Astrocyte (in vitro differentiated cells and primary cell): ENCODE results near the gene DSCAM. TPM values are rescaled to one million over a fixed set of nuclear protein-coding genes. Genes with fewer than 3 reads are reported as not detected.

ENCODE experiments used
- DNase-seq: peaks from one replicate; pipeline ENCODE4 v3.0.0-alpha.2; 2010; ENCODE audit warnings: low read depth
- FAIRE-seq: peaks from 2 replicates; lab custom pipeline; 2011; peaks lifted over from hg19 to GRCh38; lab: Jason Lieb, UNC
- H2AFZ ChIP-seq: 2 replicates; pipeline ENCODE4 v1.6.0; 2012; ENCODE audit warnings: low read depth, low read length, inconsistent platforms
- H3K27ac ChIP-seq: 2 replicates; pipeline ENCODE4 v1.5.1; 2011; ENCODE audit warnings: low read depth, low read length, inconsistent platforms
- H3K27me3 ChIP-seq: 2 replicates; pipeline ENCODE4 v1.6.0; 2011; ENCODE audit warnings: low read length, inconsistent platforms; ENCODE audit not compliant: insufficient read depth
- H3K36me3 ChIP-seq: 2 replicates; pipeline ENCODE4 v1.5.1; 2011; ENCODE audit warnings: low read length, inconsistent platforms; ENCODE audit not compliant: insufficient read depth
- H3K4me1 ChIP-seq: 2 replicates; pipeline ENCODE4 v1.5.1; 2011; ENCODE audit warnings: low read length, inconsistent platforms; ENCODE audit not compliant: insufficient read depth
- H3K4me2 ChIP-seq: 2 replicates; pipeline ENCODE4 v1.6.0; 2012; ENCODE audit warnings: low read length, inconsistent platforms
- H3K4me3 ChIP-seq: 2 replicates; pipeline ENCODE4 v1.5.1; 2011; ENCODE audit warnings: low read depth, mild to moderate bottlenecking, low read length, inconsistent platforms; ENCODE audit not compliant: insufficient read depth
- H3K79me2 ChIP-seq: 2 replicates; pipeline ENCODE4 v1.6.0; 2012; ENCODE audit warnings: mild to moderate bottlenecking, low read length, inconsistent platforms; ENCODE audit not compliant: insufficient read depth
- H3K9ac ChIP-seq: 2 replicates; pipeline ENCODE4 v1.6.0; 2012; ENCODE audit warnings: mild to moderate bottlenecking, low read length, inconsistent platforms
- H3K9me3 ChIP-seq: 2 replicates; pipeline ENCODE4 v1.5.1; 2012; ENCODE audit warnings: low read depth, mild to moderate bottlenecking, low read length, inconsistent platforms; ENCODE audit not compliant: insufficient read depth
- H4K20me1 ChIP-seq: 2 replicates; pipeline ENCODE4 v1.6.0; 2012; ENCODE audit warnings: low read length, inconsistent platforms; ENCODE audit not compliant: insufficient read depth
- H3K27ac Mint-ChIP-seq: one replicate; pipeline ENCODE4 v1.8.0; 2021; ENCODE audit warnings: mild to moderate bottlenecking, mixed read lengths; ENCODE audit not compliant: unreplicated experiment
- H3K27me3 Mint-ChIP-seq: one replicate; pipeline ENCODE4 v1.8.0; 2021; ENCODE audit warnings: low read depth, mixed read lengths; ENCODE audit not compliant: unreplicated experiment
- H3K36me3 Mint-ChIP-seq: one replicate; pipeline ENCODE4 v1.8.0; 2021; ENCODE audit warnings: low read depth, mixed read lengths; ENCODE audit not compliant: unreplicated experiment
- H3K4me1 Mint-ChIP-seq: one replicate; pipeline ENCODE4 v1.8.0; 2021; ENCODE audit warnings: low read depth, mixed read lengths; ENCODE audit not compliant: unreplicated experiment
- H3K4me3 Mint-ChIP-seq: one replicate; pipeline ENCODE4 v1.8.0; 2021; ENCODE audit warnings: mild to moderate bottlenecking, moderate library complexity, mixed read lengths; ENCODE audit not compliant: unreplicated experiment
- H3K9me3 Mint-ChIP-seq: one replicate; pipeline ENCODE4 v1.8.0; 2021; ENCODE audit warnings: mild to moderate bottlenecking, mixed read lengths; ENCODE audit not compliant: unreplicated experiment
- CTCF ChIP-seq: IDR thresholded peaks from 2 replicates; pipeline ENCODE4 v1.5.1; 2011; ENCODE audit warnings: low read depth, mild to moderate bottlenecking, inconsistent platforms, low read length, moderate library complexity; ENCODE audit not compliant: insufficient read depth
- EZH2 ChIP-seq: IDR thresholded peaks from 2 replicates; pipeline ENCODE4 v1.6.1; 2012; ENCODE audit warnings: mild to moderate bottlenecking, low read length, inconsistent platforms; ENCODE audit not compliant: insufficient read depth
- total RNA-seq: library from RNA; stranded (reverse); gene quantifications from 2 replicates; pipeline ENCODE4 v1.2.1, GENCODE V29; 2021

Gene DSCAM
- total RNA-seq, 1 donor from 2014 or later = 0.18 TPM

- FAIRE-seq = no peak
- Histone ChIP-seq H3K36me3 (no peaks in the 10 kb centered on the region), H3K79me2 (no peaks in the 10 kb centered on the region), H3K27ac (no peak overlapping the region), H3K9me3 (no peaks in the 10 kb centered on the region), H3K27me3 (no peaks in the 10 kb centered on the region), H2AFZ (no peak overlapping the region), H3K9ac (no peak overlapping the region), H3K4me2 (no peak overlapping the region), H3K4me1 (no peaks in the 10 kb centered on the region), H4K20me1 (no peaks in the 10 kb centered on the region), H3K4me3 (no peak overlapping the region)
- Mint-ChIP-seq H3K36me3 (no peaks in the 10 kb centered on the region), H3K27ac (no peak overlapping the region), H3K9me3 (peaks cover 2% of the 10 kb centered on the region), H3K4me3 (no peak overlapping the region), H3K27me3 (no peaks in the 10 kb centered on the region), H3K4me1 (no peaks in the 10 kb centered on the region)
- DNase-seq = no peak
- TF ChIP-seq EZH2 = no peak
Observed at GRCh38 chr21:40699366-40699765, 147.6 kb downstream of the DSCAM start.

- no peaks in the 10 kb centered on the region for H3K4me1 ChIP-seq
- no peak overlapping the region for H3K9ac ChIP-seq
- H3K36me3 ChIP-seq = no peaks in the 10 kb centered on the region
- H3K36me3 Mint-ChIP-seq = no peaks in the 10 kb centered on the region
- no peak for FAIRE-seq
- H3K79me2 ChIP-seq = no peaks in the 10 kb centered on the region
- no peak overlapping the region for H3K4me3 Mint-ChIP-seq
- no peak overlapping the region for H2AFZ ChIP-seq
- H3K27ac Mint-ChIP-seq = no peak overlapping the region
- H4K20me1 ChIP-seq = no peaks in the 10 kb centered on the region
- H3K9me3 ChIP-seq = peaks cover 2% of the 10 kb centered on the region
- H3K27ac ChIP-seq = no peak overlapping the region
- H3K27me3 Mint-ChIP-seq = no peaks in the 10 kb centered on the region
- no peak overlapping the region for H3K4me2 ChIP-seq
- no peak for TF ChIP-seq EZH2
- no peak for TF ChIP-seq CTCF
- no peak overlapping the region for H3K4me3 ChIP-seq
- H3K27me3 ChIP-seq = no peaks in the 10 kb centered on the region
- no peak for DNase-seq
- H3K9me3 Mint-ChIP-seq = peaks cover 2% of the 10 kb centered on the region
- no peaks in the 10 kb centered on the region for H3K4me1 Mint-ChIP-seq
Observed at GRCh38 chr21:40696246-40696645, 150.7 kb downstream of the DSCAM start.

- DNase-seq (no peak), FAIRE-seq (no peak)
- no peak overlapping the region for H2AFZ ChIP-seq
- Mint-ChIP-seq H3K27me3 (no peaks in the 10 kb centered on the region), H3K9me3 (peaks cover 3% of the 10 kb centered on the region), H3K4me1 (no peaks in the 10 kb centered on the region), H3K36me3 (no peaks in the 10 kb centered on the region), H3K4me3 (no peak overlapping the region), H3K27ac (no peak overlapping the region)
- H3K36me3 ChIP-seq = no peaks in the 10 kb centered on the region
- H3K9me3 ChIP-seq = peaks cover 2% of the 10 kb centered on the region
- TF ChIP-seq EZH2 (no peak), CTCF (no peak)
- no peaks in the 10 kb centered on the region for H4K20me1 ChIP-seq
- H3K4me3 ChIP-seq = no peak overlapping the region
- H3K27ac ChIP-seq = no peak overlapping the region
- no peak overlapping the region for H3K9ac ChIP-seq
- no peaks in the 10 kb centered on the region for H3K27me3 ChIP-seq
- no peaks in the 10 kb centered on the region for H3K79me2 ChIP-seq
- no peak overlapping the region for H3K4me2 ChIP-seq
- peaks cover 3% of the 10 kb centered on the region for H3K4me1 ChIP-seq
Observed at GRCh38 chr21:40689840-40690360, 157.1 kb downstream of the DSCAM start.
